HL-60 (cell line): Measurements from ENCODE around the gene SLC30A3.

Experiments used
- DNase-seq, 2 experiments: peaks; one replicate each; pipeline ENCODE4 v3.0.0-alpha.2; 2010 to 2020; ENCODE audit warnings: low read depth in 1 of 2, low spot score in 1 of 2
- H3K27ac ChIP-seq: fragments of 250-450 bp; sonication (Bioruptor Pico); replicated peaks from 2 replicates; pipeline ENCODE4 v1.5.1; 2020; ENCODE audit warnings: mild to moderate bottlenecking, moderate library complexity
- H3K27me3 ChIP-seq: fragments of 250-450 bp; sonication (Bioruptor Pico); 2 replicates; pipeline ENCODE4 v1.5.1; 2021; ENCODE audit warnings: mild to moderate bottlenecking, moderate library complexity; ENCODE audit not compliant: insufficient read depth, poor library complexity, severe bottlenecking
- H3K4me3 ChIP-seq: replicated peaks from 2 replicates; pipeline ENCODE4 v1.5.1; 2011; ENCODE audit warnings: mild to moderate bottlenecking, control low read depth, low read length; ENCODE audit not compliant: insufficient read depth
- GABPA ChIP-seq: IDR thresholded peaks from 2 replicates; pipeline ENCODE4 v1.6.1; 2012; ENCODE audit warnings: low read depth
- POLR2AphosphoS5 ChIP-seq: IDR thresholded peaks from 2 replicates; pipeline ENCODE4 v1.6.1; 2012; ENCODE audit warnings: low read depth
- REST ChIP-seq: IDR thresholded peaks from 2 replicates; pipeline ENCODE4 v1.6.1; 2012; ENCODE audit warnings: low read depth; ENCODE audit not compliant: insufficient replicate concordance
- SPI1 ChIP-seq: IDR thresholded peaks from 2 replicates; pipeline ENCODE4 v1.6.1; 2012; ENCODE audit warnings: low read depth, mild to moderate bottlenecking, borderline replicate concordance
- TF ChIP-seq, protein P1 (sequence below): IDR thresholded peaks from one replicate; pipeline ENCODE4 v1.5.1; 2011; ENCODE audit warnings: low read length, control low read depth, inconsistent platforms; ENCODE audit not compliant: insufficient read depth

Gene SLC30A3

DNA sequence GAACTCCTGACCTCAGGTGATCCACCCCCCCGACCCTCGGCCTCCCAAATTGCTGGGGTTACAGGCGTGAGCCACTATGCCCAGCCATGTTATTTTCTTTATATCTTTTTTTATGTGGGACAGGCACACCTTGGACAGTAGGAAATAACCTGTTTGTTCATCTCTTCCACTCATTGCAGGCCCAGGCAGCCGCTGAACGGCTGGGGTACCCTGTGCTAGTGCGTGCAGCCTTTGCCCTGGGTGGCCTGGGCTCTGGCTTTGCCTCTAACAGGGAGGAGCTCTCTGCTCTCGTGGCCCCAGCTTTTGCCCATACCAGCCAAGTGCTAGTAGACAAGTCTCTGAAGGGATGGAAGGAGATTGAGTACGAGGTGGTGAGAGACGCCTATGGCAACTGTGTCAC is 37.3 kb downstream of the SLC30A3 start:
- TF ChIP-seq GABPA = no peak
- no peaks in the 10 kb centered on the region for H3K27me3 ChIP-seq
- H3K4me3 ChIP-seq = no peak overlapping the region
- H3K27ac ChIP-seq = no peak overlapping the region
- no peak for DNase-seq

GRCh38 chr2:27223416-27223815 is 39.4 kb downstream of the SLC30A3 start:
- no peaks in the 10 kb centered on the region for H3K27me3 ChIP-seq
- H3K27ac ChIP-seq = no peak overlapping the region
- no peak overlapping the region for H3K4me3 ChIP-seq
- DNase-seq = no peak
- TF ChIP-seq GABPA (no peak), SPI1 (no peak), POLR2AphosphoS5 (no peak), REST (no peak)
- TF ChIP-seq, protein P1, sequence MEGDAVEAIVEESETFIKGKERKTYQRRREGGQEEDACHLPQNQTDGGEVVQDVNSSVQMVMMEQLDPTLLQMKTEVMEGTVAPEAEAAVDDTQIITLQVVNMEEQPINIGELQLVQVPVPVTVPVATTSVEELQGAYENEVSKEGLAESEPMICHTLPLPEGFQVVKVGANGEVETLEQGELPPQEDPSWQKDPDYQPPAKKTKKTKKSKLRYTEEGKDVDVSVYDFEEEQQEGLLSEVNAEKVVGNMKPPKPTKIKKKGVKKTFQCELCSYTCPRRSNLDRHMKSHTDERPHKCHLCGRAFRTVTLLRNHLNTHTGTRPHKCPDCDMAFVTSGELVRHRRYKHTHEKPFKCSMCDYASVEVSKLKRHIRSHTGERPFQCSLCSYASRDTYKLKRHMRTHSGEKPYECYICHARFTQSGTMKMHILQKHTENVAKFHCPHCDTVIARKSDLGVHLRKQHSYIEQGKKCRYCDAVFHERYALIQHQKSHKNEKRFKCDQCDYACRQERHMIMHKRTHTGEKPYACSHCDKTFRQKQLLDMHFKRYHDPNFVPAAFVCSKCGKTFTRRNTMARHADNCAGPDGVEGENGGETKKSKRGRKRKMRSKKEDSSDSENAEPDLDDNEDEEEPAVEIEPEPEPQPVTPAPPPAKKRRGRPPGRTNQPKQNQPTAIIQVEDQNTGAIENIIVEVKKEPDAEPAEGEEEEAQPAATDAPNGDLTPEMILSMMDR = no peak

DNA sequence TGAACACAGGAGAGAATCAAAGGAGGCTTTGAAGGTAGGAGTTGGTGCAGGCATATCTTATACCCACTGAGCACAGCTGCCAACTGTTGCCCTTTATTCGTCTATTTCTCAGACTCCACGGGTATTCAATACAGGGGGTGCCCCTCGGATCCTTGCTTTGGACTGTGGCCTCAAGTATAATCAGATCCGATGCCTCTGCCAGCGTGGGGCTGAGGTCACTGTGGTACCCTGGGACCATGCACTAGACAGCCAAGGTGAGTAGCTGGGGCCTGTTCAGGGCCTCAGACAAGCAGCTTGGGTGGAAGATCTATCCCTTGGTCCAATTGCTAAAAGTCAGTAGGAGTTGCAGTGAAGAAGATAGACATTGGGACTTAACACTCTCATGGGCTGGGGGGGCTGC is 40.4 kb downstream of the SLC30A3 start:
- no peak for DNase-seq
- TF ChIP-seq REST = no peak
- TF ChIP-seq, protein P1 = no peak
- TF ChIP-seq GABPA = no peak
- TF ChIP-seq POLR2AphosphoS5 = no peak
- TF ChIP-seq SPI1 = no peak
- no peak overlapping the region for H3K27ac ChIP-seq

DNA sequence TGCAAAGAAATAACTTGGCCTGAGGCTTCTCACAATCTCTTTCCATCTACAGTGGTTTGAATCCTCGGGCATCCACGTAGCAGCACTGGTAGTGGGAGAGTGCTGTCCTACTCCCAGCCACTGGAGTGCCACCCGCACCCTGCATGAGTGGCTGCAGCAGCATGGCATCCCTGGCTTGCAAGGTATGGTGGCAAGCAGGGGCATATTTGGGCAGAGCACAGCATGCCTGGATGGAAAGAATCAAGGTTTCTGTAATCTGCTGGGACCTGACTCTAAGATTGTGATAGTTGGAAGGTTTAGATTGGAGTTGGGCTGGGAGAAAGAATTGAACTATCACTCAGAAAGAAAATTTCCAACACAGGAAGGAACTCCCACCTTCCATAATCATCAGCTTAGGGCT is 41.7 kb downstream of the SLC30A3 start:
- no peak for TF ChIP-seq SPI1
- TF ChIP-seq REST = no peak
- no peak for TF ChIP-seq POLR2AphosphoS5
- no peak for TF ChIP-seq GABPA
- TF ChIP-seq, protein P1 = no peak
- no peaks in the 10 kb centered on the region for H3K27me3 ChIP-seq
- H3K27ac ChIP-seq = no peak overlapping the region
- H3K4me3 ChIP-seq = no peak overlapping the region
- DNase-seq = no peak

More for the DNA sequence above, 40.4 kb downstream of the SLC30A3 start:
- Histone ChIP-seq H3K4me3 (no peak overlapping the region), H3K27me3 (no peaks in the 10 kb centered on the region)
